Islet of Langerhans (tissue), 1 donor: ENCODE results near the gene SPATA31C1.
"Not testable (repeated sequence)": the region's sequence is repeated elsewhere in the genome, so short reads cannot be mapped to it uniquely, and the experiment has no call there.

Experiments used
- FAIRE-seq: peaks from one replicate; lab custom pipeline; 2011; peaks lifted over from hg19 to GRCh38; lab: Jason Lieb, UNC

Gene SPATA31C1

DNA sequence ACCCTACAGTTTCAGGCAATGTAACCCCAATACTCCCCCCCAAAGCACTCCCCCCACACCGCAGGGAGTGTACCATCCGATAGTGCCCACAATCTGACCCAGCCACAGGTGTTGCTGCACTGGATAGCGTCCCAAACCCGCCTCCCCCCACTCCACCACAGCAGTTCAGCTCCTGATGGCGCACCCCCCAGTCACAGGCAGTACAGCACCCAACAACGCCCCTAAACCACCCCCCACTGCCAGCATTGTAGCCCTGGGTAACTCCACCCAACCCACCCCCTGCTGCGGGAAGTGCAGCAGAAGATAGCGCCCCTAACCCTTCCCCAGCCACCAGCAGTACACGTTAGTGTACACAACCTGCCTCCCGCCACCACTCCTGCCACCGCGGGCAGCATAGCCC, 20.6 kb downstream of the SPATA31C1 start:
- FAIRE-seq = not testable (repeated sequence)

DNA sequence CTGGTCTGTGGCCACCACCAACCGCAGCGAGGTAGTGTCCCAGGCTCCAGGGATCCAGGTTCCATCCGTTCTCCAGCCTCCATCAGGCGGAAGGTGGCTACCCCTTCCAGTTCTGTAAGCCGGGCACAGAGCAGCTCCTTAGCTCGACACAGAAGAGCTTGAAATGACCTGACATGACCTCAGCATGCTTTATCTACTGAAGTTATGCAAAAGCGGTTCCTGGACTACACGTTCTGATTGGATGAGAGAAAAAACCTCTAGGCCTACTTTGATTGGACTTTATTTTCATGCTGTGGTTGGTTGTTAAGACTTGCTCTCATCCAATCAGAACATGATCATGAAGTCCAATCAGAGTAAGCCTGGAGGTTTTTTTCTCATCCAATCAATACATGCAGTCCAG, 21.3 kb downstream of the SPATA31C1 start:
- FAIRE-seq = not testable (repeated sequence)

DNA sequence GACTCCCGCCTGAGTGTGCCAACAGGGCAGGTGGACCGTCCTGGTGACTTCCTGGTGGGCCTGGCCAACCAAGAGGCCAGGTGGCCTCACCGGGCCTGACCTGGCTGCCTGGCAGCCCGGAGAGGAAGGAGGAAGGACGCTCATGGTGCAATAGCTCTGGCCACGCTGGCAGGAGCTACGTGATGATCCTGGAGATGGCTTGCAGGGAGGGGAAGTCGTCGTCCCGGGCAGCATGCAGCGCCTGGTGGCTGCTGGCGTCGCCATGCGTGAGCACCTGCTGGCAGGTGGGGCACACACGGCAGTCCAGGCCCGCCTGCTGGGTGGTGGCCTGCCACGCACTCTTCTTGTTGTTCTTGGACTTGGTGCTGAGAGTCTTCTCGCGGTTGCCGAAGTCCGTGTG, 26.3 kb downstream of the SPATA31C1 start:
- no peak for FAIRE-seq

DNA sequence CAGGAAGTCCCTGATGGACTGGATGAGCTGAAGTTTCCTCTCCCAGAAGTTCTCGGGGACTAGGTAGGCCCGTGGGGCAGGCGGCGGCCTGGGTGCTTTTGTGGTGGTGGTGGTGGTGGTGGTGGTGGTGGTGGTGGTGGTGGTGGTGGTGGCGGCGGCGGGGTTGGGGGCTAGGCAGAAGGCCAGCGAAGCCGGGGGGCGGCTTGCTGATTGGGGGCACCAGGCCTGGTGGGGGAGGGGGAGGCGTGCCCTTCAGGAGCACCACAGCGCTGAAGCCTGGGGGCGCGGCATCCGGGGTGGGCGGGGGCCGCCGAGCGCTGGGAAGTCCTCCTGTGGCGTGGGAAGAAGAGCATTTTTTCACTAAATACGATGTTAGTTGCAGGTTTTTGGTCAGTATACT, 26.9 kb downstream of the SPATA31C1 start:
- FAIRE-seq = no peak

DNA sequence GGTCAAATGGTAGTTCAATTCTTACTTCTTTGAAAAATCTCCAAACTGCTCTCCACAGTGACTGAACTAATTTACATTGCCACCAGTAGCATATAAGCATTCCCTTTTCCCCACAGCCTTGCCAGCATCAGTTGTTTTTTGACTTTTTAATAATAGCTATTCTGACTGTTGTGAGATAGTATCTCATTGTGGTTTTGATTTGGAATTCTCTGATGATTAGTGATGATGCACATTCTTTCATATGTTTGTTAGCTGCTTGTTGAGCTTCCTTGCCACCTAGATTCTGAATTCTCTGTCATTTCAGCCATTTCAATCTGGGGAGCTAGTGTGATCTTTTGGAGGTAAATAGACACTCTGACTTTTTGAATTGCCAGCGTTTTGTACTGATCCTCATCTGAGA, 32.5 kb downstream of the SPATA31C1 start:
- no peak for FAIRE-seq

DNA sequence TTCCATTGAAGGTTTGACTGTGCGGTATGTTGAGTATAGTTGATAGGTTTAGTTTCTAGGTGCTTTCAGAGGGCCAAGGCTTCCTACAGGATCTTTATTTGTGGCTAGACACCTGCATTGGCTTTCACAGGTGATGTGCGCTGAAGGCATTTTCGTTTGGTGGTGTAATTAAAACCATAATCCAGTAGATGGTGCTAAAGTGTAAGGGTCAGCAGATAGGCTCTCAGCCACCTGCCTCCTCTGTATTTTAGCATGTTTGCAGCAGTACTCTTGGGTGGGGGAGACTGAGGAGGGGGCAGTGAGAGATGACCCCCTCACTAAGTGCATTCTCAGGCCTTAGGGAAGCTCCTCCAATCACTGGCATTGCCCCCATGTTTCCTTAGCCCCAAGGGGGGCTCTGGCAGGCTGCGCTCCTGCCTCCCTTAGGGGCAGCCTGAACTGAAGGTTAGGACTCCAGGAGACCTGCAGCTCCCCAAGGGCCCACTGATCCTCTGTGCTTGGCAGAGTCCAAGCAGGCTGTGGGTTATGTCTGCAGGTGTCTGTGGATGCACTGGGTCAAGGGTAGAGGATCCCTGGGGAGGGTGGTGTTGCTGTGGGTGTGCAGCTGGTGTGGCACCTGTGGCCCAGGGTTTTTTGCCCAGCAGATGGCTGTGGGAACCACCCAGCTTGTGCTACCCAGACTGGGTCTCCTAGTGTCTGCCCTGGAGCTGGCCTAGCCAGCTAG, 33.2 kb downstream of the SPATA31C1 start:
- no peak for FAIRE-seq

DNA sequence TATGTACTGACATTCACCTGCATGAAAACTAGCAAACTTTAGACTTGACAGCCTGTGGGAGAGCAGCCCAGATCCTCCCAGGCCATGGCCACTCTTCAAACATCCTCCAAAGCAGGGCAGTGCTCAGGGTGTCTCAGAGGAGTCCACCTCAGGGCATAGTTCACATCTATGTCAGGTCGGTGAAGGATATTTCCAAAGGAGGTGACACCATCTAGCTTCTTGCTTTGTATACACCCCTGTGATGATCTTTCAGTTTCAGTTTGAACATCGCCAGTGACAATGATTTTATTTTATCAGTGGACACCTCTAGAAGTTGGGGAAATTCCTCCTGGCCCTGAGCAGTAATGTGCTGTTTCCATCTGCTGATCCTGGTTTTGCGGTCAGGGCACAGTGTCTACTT, 36.5 kb downstream of the SPATA31C1 start:
- FAIRE-seq = no peak

DNA sequence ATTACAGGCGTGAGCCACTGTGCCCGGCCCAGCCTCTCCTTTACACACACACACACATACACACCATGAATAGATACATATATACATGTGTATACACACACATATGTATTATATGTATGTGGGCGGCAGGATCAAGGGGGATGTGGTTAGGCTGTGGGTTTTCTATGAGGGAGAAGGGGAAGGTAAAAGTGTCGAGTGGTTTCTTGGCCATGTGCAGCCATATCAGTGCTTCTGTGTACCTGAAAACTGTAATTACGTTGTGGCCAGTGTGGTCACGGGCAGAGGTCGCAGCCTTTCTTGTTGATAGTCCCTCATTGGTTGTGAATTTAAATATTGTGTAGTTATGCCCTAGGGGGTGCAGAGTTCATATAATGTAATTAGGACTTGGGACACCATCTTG, 40.1 kb downstream of the SPATA31C1 start:
- no peak for FAIRE-seq

DNA sequence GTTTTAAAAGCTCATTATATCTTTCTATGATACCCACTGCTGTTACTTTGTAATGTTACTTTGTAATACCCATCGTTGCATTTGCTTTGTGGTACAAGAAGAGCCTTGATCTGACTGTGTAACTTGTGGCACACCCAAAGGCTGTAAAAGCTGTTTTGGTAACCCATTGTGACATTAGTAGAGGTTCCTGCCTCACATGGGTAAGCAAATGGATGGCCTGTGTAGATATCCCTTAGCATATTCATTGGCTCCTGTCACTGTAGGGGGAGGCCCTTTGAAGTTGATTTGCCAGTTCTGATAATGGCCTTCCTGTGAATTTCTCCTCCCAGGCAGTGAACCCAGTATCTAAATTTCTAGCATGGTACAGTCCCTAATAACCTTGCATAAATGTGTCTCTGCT, 40.8 kb downstream of the SPATA31C1 start:
- no peak for FAIRE-seq

DNA sequence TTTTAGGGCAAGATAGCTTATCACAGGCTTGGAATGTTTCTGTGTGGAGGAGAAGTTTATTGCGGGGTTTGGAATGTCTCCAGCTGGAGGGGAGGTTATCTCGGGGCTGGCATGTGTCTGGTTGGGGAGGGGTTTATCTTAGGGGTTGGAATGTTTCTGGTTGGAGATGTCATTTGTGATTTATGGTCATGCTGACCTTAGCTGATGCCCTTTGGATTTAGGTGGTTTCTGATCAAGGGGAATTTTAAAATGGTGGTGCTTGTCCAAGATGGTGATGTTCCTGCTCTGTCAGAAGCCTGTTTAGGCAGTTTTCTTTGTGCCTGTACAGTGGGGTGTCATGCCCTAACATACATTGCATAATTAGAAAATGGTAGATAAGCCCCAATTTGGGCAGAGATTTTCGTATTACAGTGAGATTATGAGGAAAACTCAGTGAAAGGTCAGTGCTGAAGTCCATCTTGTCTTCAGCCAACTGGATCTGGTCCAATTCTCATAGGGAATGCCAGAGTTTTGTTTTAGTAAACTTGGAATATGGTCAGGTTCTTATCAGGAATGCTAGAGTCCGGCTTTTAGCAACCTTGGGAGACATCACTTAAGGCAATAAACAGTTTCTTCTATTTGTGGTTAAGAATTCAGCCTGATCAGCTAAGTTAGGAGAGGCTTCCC, 42.3 kb downstream of the SPATA31C1 start:
- no peak for FAIRE-seq

DNA sequence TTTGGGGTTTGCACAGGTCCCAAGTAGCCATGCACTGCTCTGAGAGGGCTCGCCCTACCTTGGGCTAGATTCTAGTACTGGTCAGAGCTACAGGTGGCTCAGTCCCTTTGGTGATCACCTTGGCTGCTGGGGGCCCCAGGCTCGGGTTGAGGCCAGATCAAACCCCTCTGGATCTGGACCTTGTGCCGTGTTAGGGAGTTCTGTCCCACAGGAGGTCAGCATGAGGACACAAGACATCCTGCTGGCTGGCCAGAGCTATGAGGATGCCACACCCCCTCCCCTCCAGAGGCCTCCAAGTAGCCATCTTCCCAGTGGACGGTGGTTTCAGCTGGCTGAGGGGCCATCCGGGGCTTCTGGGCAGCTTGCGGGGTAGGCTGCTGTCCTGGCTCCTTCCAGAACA, 46.0 kb downstream of the SPATA31C1 start:
- no peak for FAIRE-seq

DNA sequence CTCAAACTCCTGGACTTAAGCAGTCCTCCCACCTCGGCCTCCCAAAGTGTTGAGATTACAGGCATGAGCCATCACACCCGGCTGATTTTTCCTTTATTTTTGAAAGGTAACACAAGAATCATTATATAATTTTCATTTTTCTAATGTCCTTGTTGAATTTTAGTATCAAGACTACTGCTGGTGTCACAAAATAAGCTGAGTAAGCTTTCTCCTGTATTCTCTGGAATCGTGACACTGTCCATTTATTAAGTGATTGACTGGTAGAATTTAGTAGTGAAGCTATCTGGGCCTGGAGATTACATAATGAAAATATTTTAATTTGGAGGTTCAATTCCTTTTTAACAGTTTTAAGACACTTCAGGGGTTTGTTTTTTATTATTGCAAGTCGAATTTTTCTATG, 47.1 kb downstream of the SPATA31C1 start:
- no peak for FAIRE-seq

DNA sequence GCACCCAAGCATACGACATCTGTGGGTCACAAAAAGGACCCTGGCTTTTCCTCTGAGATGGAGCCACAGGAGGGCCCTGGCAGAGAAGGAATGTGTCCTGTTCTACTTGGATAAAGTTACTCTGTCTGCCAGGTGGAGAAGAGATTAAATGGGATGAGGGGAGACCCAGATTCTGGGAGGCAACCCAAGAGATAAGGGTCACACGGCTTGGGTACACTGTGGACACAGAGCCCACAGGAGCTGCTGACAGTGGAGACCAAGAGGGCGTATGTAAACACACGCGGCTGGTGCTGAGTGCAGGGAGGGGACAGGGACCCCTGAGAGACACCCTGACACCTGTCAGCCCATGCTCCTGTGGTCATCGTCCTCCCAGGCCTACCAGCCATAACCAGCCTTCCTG, 50.4 kb downstream of the SPATA31C1 start:
- no peak for FAIRE-seq

DNA sequence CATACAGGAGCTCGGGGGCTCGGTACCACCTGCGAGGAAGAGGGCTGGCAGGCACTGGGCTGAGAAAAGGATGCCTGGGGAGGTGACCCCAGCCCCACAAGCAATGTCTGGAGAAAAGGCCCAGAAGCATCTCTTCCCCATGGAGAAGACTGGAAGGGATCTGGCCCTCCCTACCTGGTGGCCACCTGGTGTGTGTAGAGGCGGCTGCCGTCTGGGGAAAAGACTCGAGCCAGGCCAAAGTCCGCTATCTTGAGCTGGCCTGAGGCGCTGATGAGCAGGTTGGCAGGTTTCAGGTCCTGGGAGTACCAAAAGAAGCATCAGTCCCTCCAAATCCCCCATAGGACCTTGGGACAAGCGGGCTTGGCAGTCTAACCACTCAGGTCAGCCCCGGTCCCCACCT, 52.8 kb downstream of the SPATA31C1 start:
- FAIRE-seq = no peak

DNA sequence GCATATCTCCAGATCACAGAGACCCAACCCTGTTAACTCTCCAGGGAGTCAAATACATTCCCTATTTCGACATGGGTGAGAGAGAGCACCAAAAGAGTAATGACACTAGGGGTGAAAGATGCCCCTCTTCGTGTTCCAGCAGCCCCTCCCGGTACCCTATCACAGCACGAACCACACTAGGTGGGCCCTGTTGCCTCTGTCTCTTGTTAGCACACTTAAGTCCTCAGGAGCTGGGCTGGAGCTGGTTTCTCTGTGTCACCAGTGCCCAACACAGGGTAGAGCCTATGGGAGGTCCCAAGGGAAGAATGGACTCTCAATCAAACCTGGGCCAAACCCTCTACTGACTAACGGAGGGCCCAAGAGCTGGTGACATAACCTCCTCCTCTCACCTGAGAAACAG, 55.4 kb downstream of the SPATA31C1 start:
- no peak for FAIRE-seq
